GM12878 (cell line): ENCODE results near the gene FKBP6. TPM values are rescaled to one million over a fixed set of nuclear protein-coding genes. Genes with fewer than 3 reads are reported as not detected.

Experiments
- ATAC-seq: fragments of 200-7000 bp; cut with Tn5 transposase; 3 replicates; pipeline ENCODE4 v1.9.1; 2020; ENCODE audit warnings: mild to moderate bottlenecking, moderate library complexity
- BruUV-seq: library from RNA; stranded (reverse); fragments of 400-500 nt; replicated peaks from 2 replicates; lab custom pipeline; 2021; lab: Mats Ljungman, UMichigan
- CTCF ChIA-PET: fragments of 300-600 bp; sonication (Branson Sonifier 250); formaldehyde crosslinking; extraction: SDS; loops from one replicate; lab custom pipeline; 2021; ENCODE audit warnings: inconsistent platforms; lab: Yijun Ruan, JAX
- POLR2A ChIA-PET: fragments of 350-600 bp; formaldehyde crosslinking; extraction: SDS; loops from one replicate; lab custom pipeline; 2021; ENCODE audit warnings: inconsistent platforms; lab: Charles Lee
- RAD21 ChIA-PET: fragments of 300-600 bp; sonication (Branson Sonifier 250); formaldehyde crosslinking; loops from one replicate; lab custom pipeline; 2023; ENCODE audit warnings: antibody characterized with exemption; ENCODE audit not compliant: unreplicated experiment; lab: Charles Lee
- SMC1A ChIA-PET: fragments of 300-600 bp; sonication (Branson Sonifier 250); formaldehyde crosslinking; loops from one replicate; lab custom pipeline; 2023; ENCODE audit not compliant: unreplicated experiment, uncharacterized antibody; lab: Charles Lee
- DNase-seq: peaks from one replicate; pipeline ENCODE4 v3.0.0-alpha.2; 2011; ENCODE audit warnings: low read depth, low spot score
- FAIRE-seq: peaks from 3 replicates; lab custom pipeline; 2011; peaks lifted over from hg19 to GRCh38; lab: Jason Lieb, UNC
- H2AFZ ChIP-seq: 2 replicates; pipeline ENCODE4 v1.6.0; 2011; ENCODE audit warnings: low read depth, low read length, control low read depth; ENCODE audit not compliant: control insufficient read depth
- H3K27ac ChIP-seq: 2 replicates; pipeline ENCODE4 v1.5.1; 2011; ENCODE audit warnings: control low read depth; ENCODE audit not compliant: control insufficient read depth, insufficient read depth
- H3K27me3 ChIP-seq, 2 experiments: replicated peaks in 1 of 2; 2 replicates each; pipeline versions ENCODE4 v1.6.0 to v1.6.1; 2011; ENCODE audit warnings: low read length in 1 of 2; ENCODE audit not compliant: control insufficient read depth in 2 of 2, insufficient read depth in 2 of 2
- H3K36me3 ChIP-seq, 2 experiments: 2 replicates each; pipeline ENCODE4 v1.5.1; 2011; ENCODE audit warnings: low read length in 1 of 2; ENCODE audit not compliant: control insufficient read depth in 2 of 2, insufficient read depth in 2 of 2
- H3K4me1 ChIP-seq: 2 replicates; pipeline ENCODE4 v1.6.1; 2011; ENCODE audit warnings: mild to moderate bottlenecking, low read length, moderate library complexity, mixed read lengths; ENCODE audit not compliant: control insufficient read depth, insufficient read depth
- H3K4me2 ChIP-seq: 2 replicates; pipeline ENCODE4 v1.6.0; 2011; ENCODE audit warnings: control low read depth; ENCODE audit not compliant: control insufficient read depth, insufficient read depth
- H3K4me3 ChIP-seq: fragments of 200-600 bp; sonication (generic); 2 replicates; pipeline ENCODE4 v1.5.1; 2016
- H3K79me2 ChIP-seq: 2 replicates; pipeline ENCODE4 v1.6.0; 2011; ENCODE audit warnings: low read length; ENCODE audit not compliant: control insufficient read depth, insufficient read depth
- H3K9ac ChIP-seq: 2 replicates; pipeline ENCODE4 v1.8.0; 2011; ENCODE audit warnings: low read length, control low read depth, mixed read lengths; ENCODE audit not compliant: control insufficient read depth, insufficient read depth
- H3K9me3 ChIP-seq: replicated peaks from 3 replicates; pipeline ENCODE4 v1.5.1; 2011; ENCODE audit warnings: mild to moderate bottlenecking, low read length; ENCODE audit not compliant: control insufficient read depth, insufficient read depth
- H4K20me1 ChIP-seq: 2 replicates; pipeline ENCODE4 v1.6.0; 2011; ENCODE audit not compliant: control insufficient read depth, insufficient read depth
- ASH2L ChIP-seq: fragments of 300-600, 200-600 bp; sonication (generic); IDR thresholded peaks from 2 replicates; pipeline ENCODE4 v1.6.1; 2017; ENCODE audit warnings: low read depth, mild to moderate bottlenecking, borderline replicate concordance
- GABPA ChIP-seq: IDR thresholded peaks from 2 replicates; pipeline ENCODE4 v1.6.1; 2014; ENCODE audit warnings: antibody characterized with exemption, low read depth, mild to moderate bottlenecking, inconsistent platforms
- NR2C2 ChIP-seq: IDR thresholded peaks from 2 replicates; pipeline ENCODE4 v1.6.1; 2011; ENCODE audit warnings: borderline replicate concordance, low read depth; ENCODE audit not compliant: control insufficient read depth, insufficient read length
- NRF1 ChIP-seq: conservative IDR thresholded peaks from 2 replicates; pipeline ENCODE4 v1.6.1; 2011; ENCODE audit warnings: mild to moderate bottlenecking, low read depth, low read length, improper control_type of control experiment
- PML ChIP-seq: IDR thresholded peaks from 2 replicates; pipeline ENCODE4 v1.6.1; 2012; ENCODE audit warnings: low read length, inconsistent platforms
- RELB ChIP-seq: fragments of 450-650 bp; IDR thresholded peaks from 2 replicates; pipeline ENCODE4 v1.6.1; 2017; ENCODE audit warnings: low read depth, mild to moderate bottlenecking, moderate library complexity
- SP1 ChIP-seq: IDR thresholded peaks from one replicate; pipeline ENCODE4 v1.6.1; 2011; ENCODE audit warnings: low read depth, low read length
- ZBED1 ChIP-seq: IDR thresholded peaks from 2 replicates; pipeline ENCODE4 v1.6.1; 2016; ENCODE audit warnings: borderline replicate concordance
- ZNF384 ChIP-seq: IDR thresholded peaks from 2 replicates; pipeline ENCODE4 v1.6.1; 2012; ENCODE audit warnings: low read depth, mild to moderate bottlenecking, low read length, improper control_type of control experiment, borderline replicate concordance
- ZNF687 ChIP-seq: fragments of 450-650 bp; IDR thresholded peaks from 2 replicates; pipeline ENCODE4 v1.6.1; 2017; ENCODE audit warnings: mild to moderate bottlenecking, moderate library complexity
- WGBS: methylation state at CpG from one replicate; pipeline ENCODE4 v1.1.6; 2016; ENCODE audit warnings: low lambda C conversion rate; ENCODE audit not compliant: insufficient replicate concordance, insufficient coverage; ENCODE audit errors: missing lambda C conversion rate; 5-methylcytosine and 5-hydroxymethylcytosine counted together
- in situ Hi-C: fragments of 300-500 bp; cut with MboI; formaldehyde crosslinking; loops from 9 replicates; pipeline ENCODE4 v1.14.3; 2018; ENCODE audit warnings: mixed read lengths
- intact Hi-C: fragments of 100-400 bp; cut with micrococcal nuclease; formaldehyde crosslinking; loops from one replicate; pipeline ENCODE4 v1.14.2; 2022; ENCODE audit not compliant: unreplicated experiment
- polyA plus RNA-seq, 11 experiments: library from polyadenylated mRNA; depleted of rRNA in 4 of 11; unstranded in 6 of 11; stranded (reverse) in 5 of 11; fragments of >200 nt; fragmentation: Nextera tagmentation in 4 of 11; fragmentation: Illumina TruSeq in 1 of 11; extraction: Ambion mirVana in 4 of 11; extraction: Trizol in 1 of 11; gene quantifications; 1 replicate in 1 of 11; 2 replicates in 10 of 11; pipeline versions ENCODE4 v1.2.1 to v1.2.3, GENCODE V29; 2011 to 2016; ENCODE audit warnings: inconsistent platforms in 2 of 11, missing spikeins in 2 of 11, low read depth in 1 of 11
- total RNA-seq, 4 experiments: library from RNA; depleted of rRNA in 3 of 4; stranded (reverse); fragments of >200 nt in 3 of 4; fragmentation: Illumina TruSeq in 1 of 4; extraction: Trizol in 1 of 4; gene quantifications; 2 replicates each; pipeline versions ENCODE4 v1.2.1 to v1.2.3, GENCODE V29; 2013 to 2021

FKBP6 gene
- total and polyA plus RNA-seq, 10 of the 15 experiments (the other 5 are each of a cell fraction or from before 2014, with no cell fraction given), result not detected

DNA sequence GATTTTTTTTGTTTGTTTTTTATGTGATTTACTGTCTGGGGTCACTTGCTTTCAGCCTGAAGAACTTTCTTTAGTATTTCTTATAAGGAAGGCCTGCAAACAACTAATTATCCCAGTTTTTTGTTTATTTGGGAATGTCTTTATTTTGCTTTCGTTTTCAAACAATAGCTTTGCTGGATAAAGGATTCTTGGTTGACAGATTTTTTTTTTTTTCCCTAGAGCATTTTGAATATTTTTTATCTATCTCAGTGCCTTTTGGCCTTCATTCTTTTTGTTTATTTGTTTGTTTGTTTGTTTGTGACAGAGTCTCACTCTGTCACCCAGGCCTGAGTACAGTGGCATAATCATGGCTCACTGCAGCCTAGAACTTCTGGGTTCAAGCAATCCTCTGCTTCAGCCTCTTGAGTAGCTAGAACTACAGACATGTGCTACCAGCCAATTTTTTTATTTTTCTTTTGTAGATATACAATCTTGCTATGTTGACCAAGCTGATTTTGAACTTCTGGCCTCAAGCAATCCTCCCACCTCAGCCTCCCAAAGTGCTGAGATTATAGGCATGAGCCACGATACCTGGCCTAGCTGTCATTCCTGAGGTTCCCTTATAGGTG is 59.4 kb downstream of the FKBP6 start:
- Histone ChIP-seq H3K36me3 (no peaks in the 10 kb centered on the region), H3K4me1 (no peaks in the 10 kb centered on the region), H3K27ac (no peak overlapping the region), H3K27me3 (no peaks in the 10 kb centered on the region), H3K4me2 (no peak overlapping the region), H3K4me3 (no peak overlapping the region), H4K20me1 (no peaks in the 10 kb centered on the region), H3K9me3 (peaks cover 2% of the 10 kb centered on the region), H2AFZ (no peak overlapping the region), H3K9ac (no peak overlapping the region), H3K79me2 (no peaks in the 10 kb centered on the region)
- DNase-seq (no peak), FAIRE-seq (no peak), ATAC-seq (no peak)
- ChIA-PET SMC1A (no interaction called here), CTCF (interaction anchor here (0.6 kb wide), 1 partner anchor 48 kb away, joined by 4 read pairs; no protein-coding TSS in a partner anchor), POLR2A (no interaction called here), RAD21 (no interaction called here)
- WGBS, result 0% methylated on average over 2 of the region's 2 CpGs
- TF ChIP-seq ZNF384 (peak; percentile 57; the same call in 1 of the 2 replicates), SP1 (no peak), NRF1 (no peak)
- in situ Hi-C loops (no loop called here), intact Hi-C loops (no loop called here)
- BruUV-seq, result no TSS peak

DNA sequence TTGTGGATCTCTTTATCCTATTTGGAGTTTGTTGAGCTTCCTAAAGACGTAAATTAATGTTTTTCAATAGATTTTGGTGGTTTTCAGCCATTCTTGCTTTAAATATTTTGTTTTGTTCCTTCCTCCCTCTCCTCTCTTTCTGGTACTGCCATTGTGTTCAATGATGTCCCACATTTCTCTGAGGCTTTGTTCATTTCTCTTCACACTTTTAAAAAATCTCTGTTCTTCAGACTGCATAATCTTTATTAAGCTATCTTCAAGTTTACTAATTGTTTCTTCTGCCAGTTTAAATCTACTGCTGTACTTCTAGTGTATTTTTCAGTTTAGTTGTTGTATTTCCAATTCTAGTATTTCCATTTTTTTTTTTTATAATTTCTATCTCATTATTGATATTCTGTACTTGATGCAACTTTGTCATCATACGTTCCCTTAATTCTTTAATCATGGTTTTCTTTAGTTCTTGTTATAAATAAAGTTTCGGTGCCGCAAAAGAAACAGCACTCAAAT is 60.0 kb downstream of the FKBP6 start:
- RAD21 ChIA-PET, result no interaction called here
- Histone ChIP-seq H3K4me3 (no peak overlapping the region), H3K4me2 (no peak overlapping the region), H4K20me1 (no peaks in the 10 kb centered on the region), H2AFZ (no peak overlapping the region), H3K79me2 (no peaks in the 10 kb centered on the region), H3K4me1 (no peaks in the 10 kb centered on the region)
- no peak for ATAC-seq
- no TSS peak for BruUV-seq
- CTCF ChIA-PET, result interaction anchor here (0.6 kb wide), 1 partner anchor 49 kb away, joined by 4 read pairs; no protein-coding TSS in a partner anchor
- TF ChIP-seq ASH2L, result no peak
- TF ChIP-seq NR2C2, result no peak
- TF ChIP-seq RELB, result no peak
- no peak for TF ChIP-seq PML
- TF ChIP-seq ZBED1, result no peak
- no peak for TF ChIP-seq GABPA
- TF ChIP-seq ZNF687, result no peak
- TF ChIP-seq, all 136 proteins: peak for 0
- Histone ChIP-seq H3K9ac (no peak overlapping the region), H3K36me3 (no peaks in the 10 kb centered on the region), H3K27ac (no peak overlapping the region), H3K9me3 (peaks cover 2% of the 10 kb centered on the region), H3K27me3 (no peaks in the 10 kb centered on the region)
- intact Hi-C loops (no loop called here), in situ Hi-C loops (no loop called here)
- POLR2A ChIA-PET, result no interaction called here
- no peak for DNase-seq
- no peak for FAIRE-seq
- WGBS, result 50% methylated on average over 4 of the region's 4 CpGs
- SMC1A ChIA-PET, result no interaction called here
